Endothelial cell (in vitro differentiated cells): ENCODE results near the gene CDC73. TPM values are rescaled to one million over a fixed set of nuclear protein-coding genes. Genes with fewer than 3 reads are reported as not detected.

ENCODE experiments used
- DNase-seq: peaks from one replicate; pipeline ENCODE4 v3.0.0; 2021; ENCODE audit warnings: low spot score
- H3K27ac Mint-ChIP-seq: one replicate; pipeline ENCODE4 v1.8.0; 2021; ENCODE audit warnings: mixed read lengths, inconsistent platforms; ENCODE audit not compliant: unreplicated experiment
- H3K27me3 Mint-ChIP-seq: one replicate; pipeline ENCODE4 v1.8.0; 2021; ENCODE audit warnings: mild to moderate bottlenecking, moderate library complexity, mixed read lengths, inconsistent platforms; ENCODE audit not compliant: unreplicated experiment
- H3K36me3 Mint-ChIP-seq: one replicate; pipeline ENCODE4 v1.8.0; 2021; ENCODE audit warnings: mild to moderate bottlenecking, low read depth, mixed read lengths, inconsistent platforms; ENCODE audit not compliant: unreplicated experiment
- H3K4me1 Mint-ChIP-seq: one replicate; pipeline ENCODE4 v1.8.0; 2021; ENCODE audit warnings: mild to moderate bottlenecking, mixed read lengths, inconsistent platforms; ENCODE audit not compliant: unreplicated experiment
- H3K4me3 Mint-ChIP-seq: one replicate; pipeline ENCODE4 v1.8.0; 2021; ENCODE audit warnings: mild to moderate bottlenecking, mixed read lengths, inconsistent platforms; ENCODE audit not compliant: unreplicated experiment
- H3K9me3 Mint-ChIP-seq: one replicate; pipeline ENCODE4 v1.8.0; 2021; ENCODE audit warnings: mixed read lengths, inconsistent platforms; ENCODE audit not compliant: unreplicated experiment
- CTCF ChIP-seq: fragments of 200-600 bp; sonication (generic); IDR thresholded peaks from one replicate; pipeline ENCODE4 v1.5.0; 2021; ENCODE audit warnings: antibody characterized with exemption; ENCODE audit not compliant: unreplicated experiment
- total RNA-seq: library from RNA; stranded (reverse); fragmentation: NEBNext Ultra II Directional; extraction: Animal tissue kit (Norgen Biotek cat#: 25700); gene quantifications from one replicate; pipeline ENCODE4 v1.2.1, GENCODE V29; 2021; ENCODE audit not compliant: unreplicated experiment

Gene CDC73
- total RNA-seq, 1 donor from 2014 or later: 45.2 TPM

- Mint-ChIP-seq H3K27ac (peak overlapping the region; percentile 27), H3K4me1 (peaks cover 3% of the 10 kb centered on the region), H3K36me3 (peaks cover 9% of the 10 kb centered on the region), H3K9me3 (no peaks in the 10 kb centered on the region), H3K4me3 (no peak overlapping the region), H3K27me3 (peaks cover 6% of the 10 kb centered on the region)
- DNase-seq: no peak
- no peak for TF ChIP-seq CTCF
Measured at GRCh38 chr1:193241132-193241827, 119.4 kb downstream of the CDC73 start.

- Mint-ChIP-seq H3K4me1 (peaks cover 3% of the 10 kb centered on the region), H3K36me3 (peaks cover 12% of the 10 kb centered on the region), H3K4me3 (no peak overlapping the region), H3K27me3 (peaks cover 6% of the 10 kb centered on the region), H3K9me3 (no peaks in the 10 kb centered on the region), H3K27ac (no peak overlapping the region)
- DNase-seq: no peak
- no peak for TF ChIP-seq CTCF
Measured at GRCh38 chr1:193242000-193242399, 120.2 kb downstream of the CDC73 start.

- no peak for TF ChIP-seq CTCF
- H3K4me1 Mint-ChIP-seq: no peaks in the 10 kb centered on the region
- H3K36me3 Mint-ChIP-seq: peaks cover 26% of the 10 kb centered on the region
- no peak for DNase-seq
- H3K27ac Mint-ChIP-seq: no peak overlapping the region
- no peak overlapping the region for H3K4me3 Mint-ChIP-seq
- H3K27me3 Mint-ChIP-seq: peaks cover 3% of the 10 kb centered on the region
- H3K9me3 Mint-ChIP-seq: no peaks in the 10 kb centered on the region
Measured at GRCh38 chr1:193249187-193249586, 127.4 kb downstream of the CDC73 start.

GRCh38 chr1:193251950-193252349 is 130.1 kb downstream of the CDC73 start:
- no peak for DNase-seq
- Mint-ChIP-seq H3K36me3 (peaks cover 22% of the 10 kb centered on the region), H3K4me1 (no peaks in the 10 kb centered on the region), H3K4me3 (no peak overlapping the region), H3K27ac (no peak overlapping the region), H3K27me3 (no peaks in the 10 kb centered on the region), H3K9me3 (no peaks in the 10 kb centered on the region)
- TF ChIP-seq CTCF: no peak

GRCh38 chr1:193256019-193256418 is 134.2 kb downstream of the CDC73 start:
- Mint-ChIP-seq H3K4me3 (no peak overlapping the region), H3K27ac (no peak overlapping the region), H3K36me3 (no peaks in the 10 kb centered on the region), H3K9me3 (no peaks in the 10 kb centered on the region), H3K4me1 (no peaks in the 10 kb centered on the region), H3K27me3 (no peaks in the 10 kb centered on the region)
- DNase-seq: no peak
- TF ChIP-seq CTCF: no peak
